Lung (tissue), 12 donors: ENCODE results near the gene LIMK1. TPM values are rescaled to one million over a fixed set of nuclear protein-coding genes. Genes with fewer than 3 reads are reported as not detected.

ENCODE experiments used
- ATAC-seq: fragments of 200-7000 bp; cut with Tn5 transposase; one replicate; pipeline ENCODE4 v1.9.1; 2020; ENCODE audit warnings: moderate number of reproducible peaks; ENCODE audit not compliant: insufficient read depth, low FRiP score
- DNase-seq, 3 donors: peaks; one replicate each; pipeline ENCODE4 v3.0.0-alpha.2; 2013 to 2017
- H3K27ac ChIP-seq, 2 donors: one replicate each; pipeline ENCODE4 v1.5.1; 2013; ENCODE audit warnings: mild to moderate bottlenecking in 2 of 2, moderate library complexity in 2 of 2, control low read depth in 1 of 2, inconsistent platforms in 1 of 2, low read depth in 1 of 2, low read length in 1 of 2
- H3K27me3 ChIP-seq, 3 donors: one replicate each; pipeline ENCODE4 v1.5.1; 2013; ENCODE audit warnings: low read length in 2 of 3; ENCODE audit not compliant: control insufficient read depth in 3 of 3, insufficient read depth in 3 of 3
- H3K36me3 ChIP-seq, 4 donors: one replicate each; pipeline ENCODE4 v1.5.1; 2013; ENCODE audit warnings: low read length in 4 of 4, mild to moderate bottlenecking in 1 of 4, moderate library complexity in 1 of 4; ENCODE audit not compliant: control insufficient read depth in 4 of 4, insufficient read depth in 4 of 4
- H3K4me1 ChIP-seq, 5 donors: one replicate each; pipeline ENCODE4 v1.5.1; 2013; ENCODE audit warnings: low read length in 5 of 5, mild to moderate bottlenecking in 2 of 5, moderate library complexity in 1 of 5; ENCODE audit not compliant: control insufficient read depth in 5 of 5, insufficient read depth in 5 of 5
- H3K4me3 ChIP-seq: one replicate; pipeline ENCODE4 v1.5.1; 2013; ENCODE audit warnings: mild to moderate bottlenecking, control low read depth, moderate library complexity
- H3K9ac ChIP-seq, 2 donors: one replicate each; pipeline ENCODE4 v1.5.1; 2013; ENCODE audit warnings: low read length in 2 of 2, control low read depth in 1 of 2; ENCODE audit not compliant: insufficient read depth in 1 of 2
- H3K9me3 ChIP-seq, 4 donors: one replicate each; pipeline ENCODE4 v1.5.1; 2013; ENCODE audit warnings: low read length in 3 of 4, mild to moderate bottlenecking in 1 of 4, moderate library complexity in 1 of 4; ENCODE audit not compliant: control insufficient read depth in 4 of 4, insufficient read depth in 3 of 4
- CTCF ChIP-seq: IDR thresholded peaks from 2 replicates; pipeline ENCODE4 v1.5.1; 2012; ENCODE audit warnings: mild to moderate bottlenecking; ENCODE audit errors: control extremely low read depth, extremely low read depth
- WGBS, 2 donors: extraction: QIAGEN DNeasy Blood & Tissue Kit; methylation state at CpG; one replicate each; pipeline ENCODE4 v1.1.7; 2013; 5-methylcytosine and 5-hydroxymethylcytosine counted together
- polyA plus RNA-seq, 2 donors: library from polyadenylated mRNA; stranded (reverse); fragments of 200-250 nt; gene quantifications; one replicate each; pipeline ENCODE4 v1.2.1, GENCODE V29; 2013
- total RNA-seq, 2 donors: library from RNA; depleted of rRNA in 1 of 2; stranded (reverse); fragments of >200 nt in 1 of 2; gene quantifications; one replicate each; pipeline ENCODE4 v1.2.1, GENCODE V29; 2014 to 2021
- donor health status: control.
- donor health status: control.
- donor health status: Bipolar disorder and iron deficiency.
- donor health status: healthy.
- donor health status: DM: yes; HTN: yes; CAD: no.

The LIMK1 gene
- total and polyA plus RNA-seq, 4 donors, result 11.2 to 41.0 (median 17.3) TPM

GRCh38 chr7:74130518-74130917 lies 46.9 kb downstream of the LIMK1 start:
- ATAC-seq, result no peak
- no peak overlapping the region for H3K9ac ChIP-seq
- no peak for TF ChIP-seq CTCF
- H3K4me3 ChIP-seq, result no peak overlapping the region
- no peak overlapping the region for H3K27ac ChIP-seq
- no peaks in the 10 kb centered on the region for H3K36me3 ChIP-seq
- H3K4me1 ChIP-seq, result no peaks in the 10 kb centered on the region
- no peaks in the 10 kb centered on the region for H3K9me3 ChIP-seq
- no peak for DNase-seq
- 77 to 93% methylated on average over 4 of the region's 4 CpGs for WGBS, 2 donors
- no peaks in the 10 kb centered on the region for H3K27me3 ChIP-seq

GRCh38 chr7:74134117-74134620 lies 50.6 kb downstream of the LIMK1 start:
- H3K27me3 ChIP-seq, result no peaks in the 10 kb centered on the region
- no peaks in the 10 kb centered on the region for H3K36me3 ChIP-seq
- no peaks in the 10 kb centered on the region for H3K4me1 ChIP-seq
- no peaks in the 10 kb centered on the region for H3K9me3 ChIP-seq
- H3K9ac ChIP-seq, result no peak overlapping the region
- WGBS, 2 donors, result 53 to 65% methylated on average over 8 of the region's 8 CpGs
- no peak overlapping the region for H3K4me3 ChIP-seq
- no peak for TF ChIP-seq CTCF
- ATAC-seq, result no peak
- DNase-seq, result peak in 1 of 3 donors; percentile 11
- no peak overlapping the region for H3K27ac ChIP-seq

GRCh38 chr7:74138334-74138867 lies 54.8 kb downstream of the LIMK1 start:
- Histone ChIP-seq H3K9me3 (no peaks in the 10 kb centered on the region), H3K9ac (no peak overlapping the region), H3K27ac (peak overlapping the region in 1 of 2 donors; percentile 15), H3K36me3 (no peaks in the 10 kb centered on the region), H3K27me3 (no peaks in the 10 kb centered on the region), H3K4me3 (no peak overlapping the region), H3K4me1 (no peaks in the 10 kb centered on the region)
- no peak for TF ChIP-seq CTCF
- WGBS, 2 donors, result 71 to 85% methylated on average over 12 of the region's 12 CpGs
- DNase-seq (no peak), ATAC-seq (no peak)
